ENCODE results near the gene GLI3. TPM values are rescaled to one million over a fixed set of nuclear protein-coding genes. Genes with fewer than 3 reads are reported as not detected.

Gene GLI3
- total and polyA plus RNA-seq, 12 donors: 0.51 to 9.1 (median 5.3) TPM

- peaks cover 0 to 3% (median 0%) of the 10 kb centered on the region in 9 donors for H3K4me1 ChIP-seq
- no peak for TF ChIP-seq CTCF (IDR thresholded peaks at IDR 0.05)
- intact Hi-C loops (cut with DNase I): no loop called here
- no peak for ATAC-seq
- 90 to 95% methylated on average over 10 of the region's 10 CpGs for WGBS, 2 donors
- DNase-seq: no peak
- H3K36me3 ChIP-seq: peaks cover 0 to 9% (median 0%) of the 10 kb centered on the region in 9 donors
- no peaks in the 10 kb centered on the region for H3K27me3 ChIP-seq
- peaks cover 0 to 22% (median 10%) of the 10 kb centered on the region in 11 donors for H3K9me3 ChIP-seq
- no peak overlapping the region for H3K27ac ChIP-seq
- H3K4me3 ChIP-seq: no peak overlapping the region
These were observed 225.2 kb downstream of the GLI3 start for GRCh38 chr7:42011846-42012245.

DNA sequence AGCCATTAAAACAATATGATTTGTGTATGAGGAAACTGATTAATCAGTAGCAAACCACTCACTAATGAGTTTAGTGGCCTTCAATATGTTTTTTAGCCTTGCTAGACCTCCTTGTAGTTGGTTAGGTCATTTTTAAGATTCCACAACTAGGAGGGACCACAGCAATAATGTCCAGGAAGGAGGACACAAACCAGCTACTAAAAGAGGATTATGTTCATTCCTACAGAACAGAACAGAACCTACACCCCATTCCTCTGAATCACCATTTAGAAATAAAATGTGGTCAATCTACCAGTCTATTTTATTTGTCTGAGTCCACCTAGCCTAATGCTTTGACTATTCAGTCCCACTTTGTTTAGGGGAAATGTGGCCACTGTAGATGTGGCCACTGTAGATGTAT is 226.3 kb downstream of the GLI3 start:
- TF ChIP-seq CTCF (IDR thresholded peaks at IDR 0.05): no peak
- ATAC-seq: no peak
- intact Hi-C loops (cut with DNase I): no loop called here

GRCh38 chr7:42006801-42007513 is 230.1 kb downstream of the GLI3 start:
- intact Hi-C loops (cut with DNase I): no loop called here
- TF ChIP-seq CTCF (IDR thresholded peaks at IDR 0.05): no peak
- H3K4me3 ChIP-seq: no peak overlapping the region
- WGBS, 2 donors: 59 to 61% methylated on average over 3 of the region's 3 CpGs
- ATAC-seq (peak in 2 of 8 donors; percentile 9 to 75), DNase-seq (no peak)
- H3K9me3 ChIP-seq: no peaks in the 10 kb centered on the region
- no peak overlapping the region for H3K27ac ChIP-seq
- peaks cover 0 to 9% (median 0%) of the 10 kb centered on the region in 9 donors for H3K36me3 ChIP-seq
- H3K4me1 ChIP-seq: no peaks in the 10 kb centered on the region
- no peaks in the 10 kb centered on the region for H3K27me3 ChIP-seq

More for the DNA sequence above, 226.3 kb downstream of the GLI3 start:
- Histone ChIP-seq H3K4me1 (peaks cover 0 to 3% (median 0%) of the 10 kb centered on the region in 9 donors), H3K27ac (no peak overlapping the region), H3K9me3 (peaks cover 0 to 17% (median 10%) of the 10 kb centered on the region in 11 donors), H3K27me3 (no peaks in the 10 kb centered on the region), H3K36me3 (peaks cover 0 to 9% (median 0%) of the 10 kb centered on the region in 9 donors), H3K4me3 (no peak overlapping the region)
- no peak for DNase-seq

DNA sequence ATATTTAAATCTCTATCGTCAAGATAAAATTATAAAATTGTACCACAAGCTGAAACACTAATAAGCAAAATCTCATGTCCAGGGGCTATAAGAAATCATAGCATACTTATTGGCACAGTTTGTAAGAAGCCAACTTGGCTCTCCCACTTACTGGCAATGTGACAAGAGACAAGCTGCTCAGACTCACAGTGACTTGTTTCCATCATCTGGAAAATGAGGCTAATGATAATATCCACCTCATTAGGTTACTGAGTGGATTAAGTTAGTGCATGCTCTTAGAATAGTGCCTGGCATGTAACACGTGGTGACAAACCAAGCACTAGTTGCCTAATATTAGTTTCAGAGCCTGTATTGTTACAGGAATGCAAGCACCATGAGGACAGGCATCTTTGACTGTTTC is 234.4 kb downstream of the GLI3 start:
- ATAC-seq (peak in 1 of 8 donors; percentile 44), DNase-seq (no peak)
- no peak for TF ChIP-seq CTCF (IDR thresholded peaks at IDR 0.05)
- whole genome bisulfite sequencing, 2 donors: 44 to 48% methylated on average over 2 of the region's 2 CpGs
- H3K9me3 ChIP-seq: no peaks in the 10 kb centered on the region
- no peak overlapping the region for H3K4me3 ChIP-seq
- intact Hi-C loops (cut with DNase I): no loop called here
- H3K27ac ChIP-seq: no peak overlapping the region
- H3K27me3 ChIP-seq: no peaks in the 10 kb centered on the region
- H3K4me1 ChIP-seq: no peaks in the 10 kb centered on the region
- H3K36me3 ChIP-seq: no peaks in the 10 kb centered on the region
